Stimulated activated CD8-positive, alpha-beta memory T cell treated with anti-CD3 and anti-CD28 coated beads, Interleukin-7, amount 100 ng/mL, for 24 hours (primary cell): ENCODE data around the gene TRIM15.
"Not testable (repeated sequence)": the region's sequence is repeated elsewhere in the genome, so short reads cannot be mapped to it uniquely, and the experiment has no call there.

ENCODE experiments used
- DNase-seq: peaks from one replicate; pipeline ENCODE4 v3.0.0-alpha.2; 2020; ENCODE audit warnings: low read depth

The TRIM15 gene

GRCh38 chr6:30163090-30163917, at the start of gene TRIM15:
TSS of gene TRIM15 (plus strand) at chr6:30163546. CDS start at chr6:30163685, 139 bp downstream.
- peak; percentile 13 for DNase-seq

DNA sequence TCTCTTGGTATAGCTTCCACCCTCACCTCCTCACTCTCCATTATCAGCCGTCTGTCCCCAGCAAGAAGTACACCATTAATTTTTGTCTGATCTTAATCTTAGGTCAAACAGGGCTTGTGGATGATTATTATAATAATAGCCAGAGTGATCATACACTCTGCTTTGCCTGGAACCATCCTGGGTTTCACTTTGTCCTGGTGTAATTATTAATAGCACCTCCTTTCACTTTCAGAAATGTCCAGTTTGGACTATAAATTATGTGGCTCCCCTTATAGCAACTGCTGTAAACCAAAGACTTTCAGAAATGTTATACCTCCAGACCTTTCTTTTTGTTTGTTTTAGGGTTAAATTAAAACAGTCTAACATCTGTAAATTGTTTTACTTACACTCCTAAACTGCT, 49.5 kb upstream of the TRIM15 start:
- DNase-seq = no peak

DNA sequence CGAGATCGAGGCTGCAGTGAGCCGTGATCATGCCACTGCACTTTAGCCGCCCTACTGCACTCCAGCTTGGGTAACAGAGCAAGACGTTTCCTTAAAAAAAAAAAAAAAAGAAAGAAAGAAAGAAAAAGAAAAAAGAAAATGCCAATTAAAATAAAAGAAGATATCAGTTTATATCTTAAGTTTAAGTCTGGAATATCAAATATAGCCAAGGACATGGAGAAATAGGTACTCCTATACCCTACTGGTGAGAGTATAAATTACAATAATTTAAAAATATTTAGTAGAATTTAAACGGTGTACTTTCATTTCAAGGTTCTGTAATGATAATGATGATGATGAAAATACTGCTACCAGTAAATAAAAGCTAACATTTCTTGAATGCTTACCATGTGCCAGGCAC, 46.6 kb upstream of the TRIM15 start:
- DNase-seq = no peak

DNA sequence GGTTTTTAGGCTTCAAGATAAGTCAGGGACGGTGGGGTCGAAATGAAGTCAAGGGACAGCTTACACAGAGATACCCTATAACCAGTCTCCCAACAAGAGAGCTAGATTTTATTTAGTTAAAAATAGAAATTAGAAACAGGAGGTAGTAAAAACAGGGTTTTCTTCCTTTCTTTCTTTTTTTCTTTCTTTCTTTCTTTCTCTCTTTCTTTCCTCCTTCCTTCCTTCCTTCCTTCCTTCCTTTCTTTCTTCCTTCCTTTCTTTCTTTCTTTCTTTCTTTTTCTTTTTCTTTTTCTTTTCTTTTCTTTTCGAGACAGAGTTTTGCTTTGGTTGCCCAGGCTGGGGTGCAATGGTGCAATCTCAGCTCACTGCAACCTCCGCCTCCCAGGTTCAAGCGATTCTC, 44.7 kb upstream of the TRIM15 start:
- not testable (repeated sequence) for DNase-seq

DNA sequence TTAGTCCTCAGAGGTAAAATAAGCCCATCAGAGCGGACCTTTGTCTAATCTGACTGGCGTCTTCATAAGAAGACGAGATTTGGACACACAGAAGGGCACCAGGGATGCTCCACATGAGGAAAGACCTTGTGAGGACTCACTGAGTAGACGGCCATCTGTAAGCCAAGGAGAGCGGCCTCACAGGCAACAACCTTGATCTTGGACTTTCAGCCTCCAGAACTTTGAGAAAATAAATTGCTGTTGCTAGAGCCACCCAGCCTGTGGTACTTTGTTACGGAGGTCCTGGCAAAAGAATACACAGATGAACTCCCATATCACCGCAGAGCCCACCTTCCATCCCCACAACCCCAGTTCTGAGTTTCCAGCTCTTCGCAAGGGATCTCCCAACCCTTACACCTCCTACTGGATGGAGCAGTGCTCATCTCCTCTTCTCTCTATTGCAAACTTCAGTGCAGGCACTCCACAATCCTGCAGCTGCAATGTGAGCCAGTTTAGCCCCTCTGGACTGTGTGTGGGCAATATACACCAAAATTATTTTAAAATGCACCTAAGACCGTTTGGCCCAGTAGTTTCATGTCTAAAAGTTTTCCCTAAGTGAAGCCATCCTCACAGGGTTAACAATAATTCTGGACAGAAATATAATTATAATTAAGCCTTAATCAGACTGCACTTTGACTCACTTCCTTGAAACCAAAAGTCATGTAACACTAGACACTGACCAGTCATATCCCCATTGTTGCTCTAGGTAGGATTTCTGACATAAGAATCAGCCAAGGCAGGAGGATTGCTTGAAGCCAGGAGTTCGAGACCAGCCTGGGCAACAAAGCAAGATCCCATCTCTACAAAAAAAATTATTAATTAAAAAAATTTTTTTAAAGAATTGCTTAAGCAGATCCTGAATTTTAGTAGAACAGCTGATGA, 41.6 kb upstream of the TRIM15 start:
- DNase-seq = no peak

DNA sequence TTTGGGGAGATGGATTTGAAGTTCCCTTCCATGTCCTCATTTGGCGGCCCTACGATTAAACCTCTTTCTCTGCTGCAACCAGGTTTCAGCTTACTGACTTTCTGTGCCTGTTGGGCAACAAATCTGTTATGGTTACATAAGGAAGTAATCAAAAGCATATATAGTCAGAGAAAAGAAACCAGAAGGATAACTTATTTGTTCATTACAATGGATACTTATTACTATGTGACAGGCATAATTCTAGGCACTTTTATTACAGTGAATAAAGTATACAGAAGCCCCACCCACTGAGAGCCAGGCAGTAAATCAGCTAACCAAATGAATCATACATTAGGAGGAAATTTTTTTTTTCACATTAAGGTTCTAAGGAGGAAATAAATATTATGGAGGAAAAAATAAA, 40.8 kb upstream of the TRIM15 start:
- no peak for DNase-seq

DNA sequence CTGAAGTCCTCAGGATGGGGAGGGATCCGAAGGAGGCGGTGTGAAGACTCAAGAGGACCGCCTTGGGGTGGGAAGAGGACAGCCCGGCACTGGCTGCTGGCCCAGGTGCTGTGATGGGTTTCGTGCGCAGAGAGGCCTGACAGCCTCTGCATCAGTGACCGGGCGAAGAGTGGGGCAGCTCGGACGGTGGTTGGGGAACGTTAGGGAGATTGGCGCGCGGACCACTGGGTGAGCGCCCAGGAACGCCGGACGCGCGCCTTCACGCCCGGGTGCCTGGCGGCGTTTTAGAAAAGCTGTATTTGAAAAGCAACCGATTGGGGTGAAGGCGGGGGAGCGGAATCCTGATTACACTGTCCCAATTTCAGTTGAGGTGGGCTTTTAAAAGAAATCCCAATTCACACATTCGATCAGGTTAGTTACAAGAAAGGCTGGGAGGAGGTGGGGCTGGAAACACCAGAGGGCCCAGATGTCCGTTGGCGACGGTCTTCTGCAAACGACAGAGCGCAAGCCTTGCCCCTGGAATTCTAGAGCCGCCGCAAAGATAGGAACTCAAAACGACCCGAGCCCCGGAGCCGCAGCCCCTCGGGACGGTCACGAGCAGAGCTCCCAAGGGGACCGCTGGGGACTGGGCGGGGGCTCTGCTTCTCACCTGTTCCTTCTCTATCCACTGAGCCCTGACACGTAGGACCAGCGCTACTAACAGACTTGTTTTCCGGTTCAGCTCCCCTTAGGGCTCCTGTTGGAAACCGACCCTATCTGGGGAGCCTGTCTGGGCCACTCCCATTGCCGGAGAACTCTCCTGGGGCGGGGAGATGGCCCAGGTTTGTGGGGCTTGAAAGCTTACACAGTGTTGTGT, 35.9 kb upstream of the TRIM15 start:
- DNase-seq = no peak

- DNase-seq = no peak
Measured at GRCh38 chr6:30129265-30130178, 33.8 kb upstream of the TRIM15 start.

DNA sequence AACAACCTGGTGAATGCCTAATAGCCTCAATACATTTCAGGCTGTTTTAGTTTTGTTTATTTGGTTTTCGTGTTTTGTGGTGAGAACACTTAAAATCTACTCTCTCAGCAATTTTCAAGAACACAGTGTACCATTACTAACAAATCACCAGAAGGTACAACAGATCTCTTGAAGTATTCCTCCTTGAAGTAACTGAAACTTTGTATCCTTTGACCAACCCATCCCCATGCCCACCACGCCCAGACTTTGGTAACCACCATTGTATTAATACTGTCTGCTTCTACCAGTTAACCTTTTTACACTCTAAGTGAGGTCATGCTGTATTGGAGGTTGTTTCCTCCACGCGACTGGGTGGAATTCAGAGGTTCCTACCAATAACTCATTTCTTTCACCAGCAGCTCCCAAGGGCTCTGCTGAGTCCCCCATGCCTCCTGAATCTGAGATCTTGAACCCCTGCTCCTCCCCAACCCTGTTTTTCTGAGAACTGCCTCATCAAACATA, 33.1 kb upstream of the TRIM15 start:
- no peak for DNase-seq

- DNase-seq = peak; percentile 31
Measured at GRCh38 chr6:30130887-30131862, 32.2 kb upstream of the TRIM15 start.

GRCh38 chr6:30131947-30132497, 31.3 kb upstream of the TRIM15 start:
- no peak for DNase-seq

GRCh38 chr6:30135147-30135546, 28.2 kb upstream of the TRIM15 start:
- no peak for DNase-seq

DNA sequence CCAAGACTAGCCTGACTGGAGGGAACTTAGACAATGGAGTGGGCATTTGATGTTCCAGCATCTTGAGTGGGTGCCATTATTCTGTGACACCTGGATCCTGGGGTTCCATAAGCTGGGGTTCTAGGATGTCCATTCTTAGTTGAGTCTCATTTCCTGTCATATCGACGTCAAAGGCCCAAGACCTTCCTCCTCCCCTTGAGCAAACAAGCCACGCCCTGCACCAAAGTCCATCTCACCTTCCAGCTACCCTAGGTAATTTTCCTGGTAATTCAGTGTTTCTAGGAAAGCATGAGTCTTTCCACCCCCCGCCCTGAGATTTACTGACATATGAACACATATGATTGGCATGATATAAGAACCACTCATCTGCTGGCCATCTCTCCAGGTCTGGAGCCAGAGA, 27.6 kb upstream of the TRIM15 start, which contains the start of gene TRIM40:
Gene TRIM40 (plus strand): TSS at position 384 of the 400 bp plus-strand sequence. CDS start 897 bp downstream, outside the sequence.
- DNase-seq = no peak

GRCh38 chr6:30136570-30137286, 26.6 kb upstream of the TRIM15 start:
- no peak for DNase-seq

DNA sequence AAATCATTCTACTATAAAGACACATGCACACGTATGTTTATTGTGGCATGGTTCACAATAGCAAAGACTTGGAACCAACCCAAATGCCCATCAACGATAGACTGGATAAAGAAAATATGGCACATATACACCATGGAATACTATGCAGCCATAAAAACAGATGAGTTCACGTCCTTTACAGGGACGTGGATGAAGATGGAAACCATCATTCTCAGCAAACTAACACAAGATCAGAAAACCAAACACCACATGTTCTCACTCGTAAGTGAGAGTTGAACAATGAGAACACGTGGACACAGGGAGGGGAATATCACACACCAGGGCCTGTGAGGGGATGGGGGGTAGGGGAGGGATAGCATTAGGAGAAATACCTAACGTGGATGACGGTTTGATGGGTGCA, 23.1 kb upstream of the TRIM15 start:
- DNase-seq = not testable (repeated sequence)

GRCh38 chr6:30142665-30143064, 20.7 kb upstream of the TRIM15 start:
- no peak for DNase-seq

GRCh38 chr6:30143780-30144179, 19.6 kb upstream of the TRIM15 start:
- DNase-seq = no peak

DNA sequence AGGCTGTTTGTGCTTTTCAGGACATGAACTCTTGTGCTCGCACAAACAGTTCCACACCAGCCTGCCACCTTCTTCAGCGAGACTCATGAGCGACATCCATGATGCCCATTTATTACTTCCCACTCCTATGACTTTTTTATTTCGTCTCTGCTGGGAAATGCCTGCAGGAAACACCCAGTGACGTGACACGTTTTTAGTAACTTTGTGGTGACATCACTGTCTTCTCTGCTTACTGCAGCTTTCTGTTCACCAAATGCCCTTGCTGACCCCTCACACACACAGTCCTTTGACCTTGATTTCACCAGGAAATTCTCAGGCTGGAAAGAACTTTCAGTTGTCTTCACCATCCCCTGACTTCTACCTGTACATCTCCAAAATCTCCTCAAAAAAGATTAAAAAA, 18.5 kb upstream of the TRIM15 start:
- DNase-seq = no peak
